SU-DHL-6 (cell line): ENCODE measurements around the gene SMIM8.

Experiments used
- EZH2phosphoT487 ChIP-seq: fragments of 200-600 bp; sonication (generic), shearing (Covaris generic); conservative IDR thresholded peaks from 2 replicates; pipeline ENCODE4 v1.6.1; 2018; ENCODE audit warnings: mild to moderate bottlenecking, antibody characterized with exemption, low read length, moderate library complexity, mixed read lengths
- TF ChIP-seq, protein P1 (sequence below): fragments of 200-600 bp; sonication (generic); IDR thresholded peaks from one replicate; pipeline ENCODE4 v1.5.1; 2017; ENCODE audit warnings: antibody characterized with exemption, mild to moderate bottlenecking, low read length, moderate library complexity; ENCODE audit not compliant: insufficient read depth, poor library complexity, severe bottlenecking

DNA sequence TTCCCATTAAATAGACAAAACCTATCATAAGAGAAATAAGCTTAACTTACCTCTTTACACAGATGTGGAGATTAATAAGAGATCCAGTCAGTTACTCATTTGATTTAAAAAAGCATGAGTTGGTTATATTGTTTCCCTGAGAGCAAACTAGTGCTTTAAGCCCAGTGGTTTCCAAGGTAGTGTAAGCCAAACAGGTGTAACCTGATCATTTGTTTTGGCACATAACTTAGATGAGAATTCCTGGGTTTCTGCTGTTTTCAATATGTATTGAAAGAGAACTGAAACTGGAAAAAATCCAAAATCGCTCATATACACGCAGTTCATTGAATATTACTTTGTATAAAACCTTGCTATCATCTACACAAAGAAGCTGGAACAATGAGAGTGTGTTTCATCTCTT lies 30.5 kb upstream of the SMIM8 start:
- TF ChIP-seq, protein P1, sequence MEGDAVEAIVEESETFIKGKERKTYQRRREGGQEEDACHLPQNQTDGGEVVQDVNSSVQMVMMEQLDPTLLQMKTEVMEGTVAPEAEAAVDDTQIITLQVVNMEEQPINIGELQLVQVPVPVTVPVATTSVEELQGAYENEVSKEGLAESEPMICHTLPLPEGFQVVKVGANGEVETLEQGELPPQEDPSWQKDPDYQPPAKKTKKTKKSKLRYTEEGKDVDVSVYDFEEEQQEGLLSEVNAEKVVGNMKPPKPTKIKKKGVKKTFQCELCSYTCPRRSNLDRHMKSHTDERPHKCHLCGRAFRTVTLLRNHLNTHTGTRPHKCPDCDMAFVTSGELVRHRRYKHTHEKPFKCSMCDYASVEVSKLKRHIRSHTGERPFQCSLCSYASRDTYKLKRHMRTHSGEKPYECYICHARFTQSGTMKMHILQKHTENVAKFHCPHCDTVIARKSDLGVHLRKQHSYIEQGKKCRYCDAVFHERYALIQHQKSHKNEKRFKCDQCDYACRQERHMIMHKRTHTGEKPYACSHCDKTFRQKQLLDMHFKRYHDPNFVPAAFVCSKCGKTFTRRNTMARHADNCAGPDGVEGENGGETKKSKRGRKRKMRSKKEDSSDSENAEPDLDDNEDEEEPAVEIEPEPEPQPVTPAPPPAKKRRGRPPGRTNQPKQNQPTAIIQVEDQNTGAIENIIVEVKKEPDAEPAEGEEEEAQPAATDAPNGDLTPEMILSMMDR = no peak
- TF ChIP-seq EZH2phosphoT487 = no peak
